Muscle of back (tissue), 11 donors: ENCODE data around the gene CPED1. TPM values are rescaled to one million over a fixed set of nuclear protein-coding genes. Genes with fewer than 3 reads are reported as not detected.
"Not testable (repeated sequence)": the region's sequence is repeated elsewhere in the genome, so short reads cannot be mapped to it uniquely, and the experiment has no call there.

Experiments used
- DNase-seq, 3 donors: peaks; one replicate each; pipeline versions ENCODE4 v3.0.0 to v3.0.0-alpha.2; 2013
- polyA plus RNA-seq, 10 donors: library from polyadenylated mRNA; unstranded; fragments of 120-200 nt; gene quantifications; one replicate each; pipeline ENCODE4 v1.2.1, GENCODE V29; 2013; ENCODE audit not compliant: insufficient read length in 10 of 10

CPED1 gene
- polyA plus RNA-seq, 10 donors = 8.7 to 34.2 (median 12.0) TPM

DNA sequence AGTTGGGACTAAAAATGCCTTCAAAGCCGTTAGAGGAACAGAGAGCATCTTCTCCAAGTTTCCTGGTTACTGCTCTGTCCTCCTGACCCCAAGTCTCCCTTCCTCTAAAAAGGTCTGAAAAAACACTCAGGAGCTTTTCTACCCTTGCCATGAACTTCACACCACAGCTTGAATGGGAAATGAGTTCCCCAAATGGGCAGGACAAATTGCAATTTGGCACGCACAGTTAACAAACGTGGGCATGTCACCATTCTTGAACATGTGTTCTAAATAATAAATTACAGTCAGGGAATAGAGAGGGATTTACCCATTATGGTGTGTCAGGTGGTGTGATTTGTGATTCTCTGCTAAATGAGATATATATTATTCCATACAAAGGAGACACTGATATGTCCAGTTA is 249.1 kb downstream of the CPED1 start:
- DNase-seq = peak in 2 of 3 donors; percentile 10 to 28

DNA sequence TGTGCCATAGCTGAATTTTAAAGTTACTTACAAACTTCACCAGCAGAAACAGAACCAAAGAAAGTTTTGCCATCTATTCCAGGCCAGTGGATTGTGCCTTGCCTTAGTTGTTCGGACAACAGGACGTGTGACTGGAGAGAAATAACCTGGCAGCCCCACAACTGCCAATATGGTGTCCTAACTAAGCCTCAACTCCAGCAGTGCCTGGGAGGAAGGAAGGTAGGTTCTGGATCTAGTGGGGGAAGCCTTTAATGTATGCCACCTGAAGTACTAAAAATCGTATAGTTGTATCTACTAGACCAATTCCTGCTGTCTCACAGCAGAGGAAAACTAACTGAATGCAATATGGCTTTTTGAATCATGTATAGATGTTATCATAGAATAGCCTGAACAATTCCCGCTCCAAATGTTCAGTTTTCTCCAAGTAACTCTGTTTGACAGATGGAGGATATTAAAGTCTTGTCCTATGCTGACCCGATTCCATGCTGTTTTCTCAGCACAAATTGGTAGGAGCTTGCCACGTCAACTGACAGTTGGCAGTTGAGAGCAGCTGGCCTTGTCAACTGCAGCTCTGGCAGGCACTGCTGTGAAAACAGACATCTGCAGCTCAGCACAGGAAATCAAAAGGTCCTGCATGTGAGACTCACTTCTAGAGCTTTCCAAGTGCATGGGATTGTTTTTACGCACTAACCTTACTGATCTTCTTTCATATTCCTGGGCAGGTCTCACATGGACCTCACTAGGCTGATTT is 255.8 kb downstream of the CPED1 start:
- DNase-seq = peak; percentile 44 to 72 (median 57)

GRCh38 chr7:121251367-121251766 is 262.9 kb downstream of the CPED1 start:
- DNase-seq = not testable (repeated sequence)

DNA sequence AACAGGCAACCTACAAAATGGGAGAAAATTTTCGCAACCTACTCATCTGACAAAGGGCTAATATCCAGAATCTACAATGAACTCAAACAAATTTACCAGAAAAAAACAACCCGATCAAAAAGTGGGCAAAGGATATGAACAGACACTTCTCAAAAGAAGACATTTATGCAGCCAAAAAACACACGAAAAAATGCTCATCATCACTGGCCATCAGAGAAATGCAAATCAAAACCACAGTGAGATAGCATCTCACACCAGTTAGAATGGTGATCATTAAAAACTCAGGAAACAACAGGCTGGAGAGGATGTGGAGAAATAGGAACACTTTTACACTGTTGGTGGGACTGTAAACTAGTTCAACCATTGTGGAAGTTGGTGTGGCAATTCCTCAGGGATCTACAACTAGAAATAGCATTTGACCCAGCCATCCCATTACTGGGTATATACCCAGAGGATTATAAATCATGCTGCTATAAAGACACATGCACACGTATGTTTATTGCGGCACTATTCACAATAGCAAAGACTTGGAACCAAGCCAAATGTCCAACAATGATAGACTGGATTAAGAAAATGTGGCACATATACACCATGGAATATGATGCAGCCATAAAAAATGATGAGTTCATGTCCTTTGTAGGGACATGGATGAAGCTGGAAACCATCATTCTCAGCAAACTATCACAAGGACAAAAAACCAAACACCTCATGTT is 264.2 kb downstream of the CPED1 start:
- DNase-seq = not testable (repeated sequence)

- DNase-seq = no peak
These were observed 271.3 kb downstream of the CPED1 start for GRCh38 chr7:121259826-121260225.

- DNase-seq = no peak
These were observed 272.8 kb downstream of the CPED1 start for GRCh38 chr7:121261207-121261884.

- DNase-seq = no peak
These were observed 273.7 kb downstream of the CPED1 start for GRCh38 chr7:121262221-121262620.

DNA sequence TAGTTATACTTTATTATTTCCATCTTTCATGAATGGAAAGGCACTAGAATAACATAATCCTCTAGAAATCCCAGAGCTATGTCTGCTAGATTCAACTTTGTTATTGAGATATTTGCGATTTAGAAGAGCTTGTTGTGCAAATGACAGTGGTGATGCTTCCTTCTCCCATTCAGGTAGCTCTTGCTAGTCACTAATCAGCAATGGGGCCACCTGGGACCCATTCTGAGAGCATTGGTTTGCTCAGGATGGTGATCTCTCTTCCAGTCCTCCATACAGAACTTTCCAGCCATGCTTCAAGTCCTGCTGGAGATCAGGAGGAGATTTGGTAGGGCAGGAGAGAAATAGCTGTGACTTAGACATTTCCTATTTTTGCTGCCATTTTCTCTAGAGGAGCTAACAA is 274.5 kb downstream of the CPED1 start:
- DNase-seq = no peak

DNA sequence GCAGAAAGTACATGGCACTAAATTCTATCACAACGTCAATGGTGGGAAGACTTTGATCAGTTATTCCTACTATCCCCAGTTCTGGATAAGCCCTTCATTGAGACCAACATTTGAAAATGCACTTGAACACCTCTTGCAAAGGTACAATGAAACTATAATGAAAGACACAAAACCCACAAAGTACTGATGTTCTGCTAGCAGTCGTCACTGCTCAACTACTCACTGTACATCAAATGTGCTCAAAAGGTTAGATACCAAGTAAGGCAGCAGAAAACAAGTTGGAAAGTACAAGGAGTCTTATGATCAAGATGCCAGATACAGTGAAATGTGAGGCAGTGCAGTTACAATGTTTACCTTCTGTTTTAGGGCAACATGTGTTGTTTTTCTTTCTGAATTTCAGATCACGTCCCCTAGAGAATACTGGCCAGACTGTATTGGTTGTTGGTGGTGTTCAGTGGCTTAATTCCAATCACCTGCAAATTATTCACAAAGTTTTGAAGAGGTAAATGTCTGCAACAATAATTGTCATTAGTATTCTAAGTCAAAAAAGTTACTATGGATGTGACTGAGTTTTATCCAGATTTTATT is 277.9 kb downstream of the CPED1 start:
- DNase-seq = no peak

DNA sequence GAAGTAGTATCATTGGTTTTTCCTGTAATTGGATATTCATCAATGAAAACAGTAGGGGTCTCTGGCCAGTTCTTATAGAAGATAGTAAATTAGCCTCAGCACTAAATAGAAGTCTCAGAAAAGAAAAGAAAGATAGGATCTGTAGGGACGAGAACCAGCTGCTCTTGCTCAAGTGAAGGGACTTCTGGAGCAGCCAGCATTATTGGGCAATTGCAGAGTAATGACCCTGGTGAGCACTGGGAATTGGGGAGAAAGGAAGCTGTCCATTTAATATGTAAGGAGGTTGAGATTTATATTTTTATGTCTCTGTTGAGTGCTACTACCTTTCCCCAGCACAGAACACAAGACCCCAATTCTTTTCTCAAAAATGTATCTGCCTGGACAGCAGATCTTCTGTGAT is 279.1 kb downstream of the CPED1 start:
- no peak for DNase-seq

GRCh38 chr7:121269798-121270197 is 281.3 kb downstream of the CPED1 start:
- no peak for DNase-seq

- DNase-seq = no peak
These were observed 282.6 kb downstream of the CPED1 start for GRCh38 chr7:121271098-121271497.

- no peak for DNase-seq
These were observed 283.4 kb downstream of the CPED1 start for GRCh38 chr7:121271916-121272315.

GRCh38 chr7:121272676-121273075 is 284.2 kb downstream of the CPED1 start:
- DNase-seq = peak; percentile 19 to 71 (median 42)

DNA sequence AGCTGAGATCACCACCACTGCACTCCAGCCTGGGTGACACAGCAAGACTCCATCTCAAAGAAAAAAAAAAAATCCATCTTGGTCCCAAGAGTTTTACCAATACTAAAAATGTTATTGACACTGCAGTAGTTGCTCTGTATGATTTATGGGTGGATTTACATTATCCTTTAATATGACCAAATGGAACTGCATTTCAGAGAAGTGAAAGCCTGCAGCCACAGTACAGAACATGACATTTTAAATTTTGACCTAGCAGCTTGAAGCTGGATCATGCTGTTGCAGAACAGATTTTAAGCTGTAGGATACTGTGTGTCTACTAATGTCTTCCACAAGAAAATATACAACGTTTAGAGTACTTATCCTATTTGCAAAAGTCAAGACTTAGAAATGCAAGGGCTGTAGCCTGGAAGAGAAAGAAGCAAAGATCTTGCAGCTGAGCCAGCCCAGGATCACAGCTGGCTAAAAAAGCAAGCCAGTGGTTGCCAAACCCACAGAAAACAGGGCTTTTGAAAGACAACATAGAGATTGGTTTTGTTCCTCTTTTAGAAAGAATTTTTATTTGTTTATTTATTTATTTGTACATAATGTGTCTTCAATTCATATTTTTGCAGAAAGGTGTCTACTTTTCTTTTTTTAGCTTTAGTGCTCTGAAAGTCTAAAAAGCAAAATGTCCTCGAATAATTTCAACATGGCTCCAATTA is 285.1 kb downstream of the CPED1 start:
- peak in 2 of 3 donors; percentile 29 to 31 for DNase-seq

DNA sequence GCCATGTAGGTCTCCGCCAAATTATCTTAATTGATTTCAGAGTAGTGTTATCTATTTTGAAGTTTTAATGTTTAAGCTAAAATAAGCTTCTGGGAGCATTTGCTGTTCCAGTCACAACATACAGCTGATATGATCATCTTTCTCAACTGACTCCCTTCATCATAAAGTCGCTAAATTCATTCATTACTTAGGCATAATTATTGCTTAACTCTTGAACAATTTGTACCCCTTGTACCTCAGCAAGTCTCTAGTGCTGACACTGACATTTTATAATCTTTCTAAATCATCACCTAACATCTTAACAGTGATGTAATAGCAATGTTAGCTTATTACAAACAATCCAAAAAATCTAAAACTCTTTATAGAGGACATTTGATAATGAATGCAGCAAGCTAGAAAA is 286.0 kb downstream of the CPED1 start:
- DNase-seq = no peak

- DNase-seq = no peak
These were observed 286.7 kb downstream of the CPED1 start for GRCh38 chr7:121275204-121275603.

- DNase-seq = no peak
These were observed 287.8 kb downstream of the CPED1 start for GRCh38 chr7:121276313-121276712.

DNA sequence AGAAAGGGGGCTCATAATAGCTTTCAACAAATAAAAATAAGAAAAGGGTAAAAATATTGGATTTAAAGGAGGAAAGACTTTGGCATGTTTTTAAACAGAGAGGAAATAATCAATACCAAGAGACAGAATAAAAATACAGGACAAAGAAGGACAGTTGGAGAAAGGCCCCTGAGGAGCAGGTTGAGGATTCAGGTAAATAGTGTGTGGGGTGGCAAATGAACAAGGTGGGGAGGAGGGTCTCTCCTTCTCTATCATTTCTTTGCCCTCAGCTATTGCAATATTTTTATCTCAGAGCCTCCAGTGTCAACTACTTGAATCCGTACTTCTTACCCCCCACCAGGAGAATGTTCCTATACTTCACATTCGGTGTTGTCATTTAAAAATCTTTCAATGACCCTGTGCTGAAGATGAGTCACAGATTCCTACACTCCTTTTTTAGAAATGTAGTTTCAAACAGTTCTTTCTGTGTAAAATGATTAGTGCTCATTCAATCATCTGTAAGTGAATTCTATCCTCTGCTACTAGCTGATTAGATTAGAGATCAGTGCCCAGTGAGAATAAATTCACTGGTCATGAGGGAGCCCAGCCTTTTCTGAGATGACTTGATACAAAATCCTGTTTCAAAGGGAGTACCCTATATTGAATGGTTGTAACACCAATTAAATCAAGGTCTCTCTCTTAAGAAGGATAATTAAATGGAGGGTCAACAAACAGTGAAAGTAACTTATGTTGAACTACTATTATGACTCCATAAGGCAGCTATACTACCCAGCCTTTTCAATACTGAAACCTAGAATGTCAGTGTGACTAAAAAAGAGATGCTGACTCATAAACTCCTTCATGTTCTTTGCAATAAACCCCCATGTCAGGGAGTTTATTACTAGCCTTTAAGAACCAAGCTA is 289.9 kb downstream of the CPED1 start:
- peak in 1 of 3 donors; percentile 29 for DNase-seq

- DNase-seq = peak in 1 of 3 donors; percentile 27
These were observed 290.6 kb downstream of the CPED1 start for GRCh38 chr7:121279060-121279620.
